GM21367 (cell line): ENCODE measurements around the gene CGNL1.

Experiments used
- ATAC-seq: cut with Tn5 transposase; IDR thresholded peaks from one replicate; pipeline ENCODE4 v1.9.1; 2021; ENCODE audit not compliant: unreplicated experiment

Gene CGNL1

GRCh38 chr15:57544848-57545480 is 168.7 kb downstream of the CGNL1 start:
- ATAC-seq: no peak

GRCh38 chr15:57545995-57546394 is 169.7 kb downstream of the CGNL1 start:
- ATAC-seq: no peak

- ATAC-seq: no peak
These were observed 171.0 kb downstream of the CGNL1 start for GRCh38 chr15:57547243-57547755.

- no peak for ATAC-seq
These were observed 172.0 kb downstream of the CGNL1 start for GRCh38 chr15:57548351-57548750.

GRCh38 chr15:57548835-57549234 is 172.5 kb downstream of the CGNL1 start:
- ATAC-seq: no peak

GRCh38 chr15:57549935-57550334 is 173.6 kb downstream of the CGNL1 start:
- ATAC-seq: no peak

DNA sequence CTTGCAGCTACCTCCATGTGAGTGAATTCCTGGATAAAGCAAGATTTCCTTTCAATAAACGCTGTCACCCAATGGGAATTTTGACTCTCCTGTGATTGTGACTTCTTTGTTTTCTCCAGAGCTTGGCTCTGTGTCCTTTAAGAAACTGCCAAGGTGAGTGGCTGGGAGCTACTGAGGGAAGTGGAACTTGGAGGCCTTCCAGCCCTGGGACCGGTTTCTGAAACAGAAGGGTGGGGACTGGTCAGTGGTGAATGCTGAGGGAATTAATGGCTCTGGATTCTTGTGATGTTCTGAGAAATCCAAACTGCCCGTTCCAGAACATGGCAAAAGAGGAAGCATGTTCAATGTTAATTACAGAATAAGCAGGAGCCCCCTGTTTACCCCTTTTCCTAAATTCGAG is 174.3 kb downstream of the CGNL1 start:
- no peak for ATAC-seq

DNA sequence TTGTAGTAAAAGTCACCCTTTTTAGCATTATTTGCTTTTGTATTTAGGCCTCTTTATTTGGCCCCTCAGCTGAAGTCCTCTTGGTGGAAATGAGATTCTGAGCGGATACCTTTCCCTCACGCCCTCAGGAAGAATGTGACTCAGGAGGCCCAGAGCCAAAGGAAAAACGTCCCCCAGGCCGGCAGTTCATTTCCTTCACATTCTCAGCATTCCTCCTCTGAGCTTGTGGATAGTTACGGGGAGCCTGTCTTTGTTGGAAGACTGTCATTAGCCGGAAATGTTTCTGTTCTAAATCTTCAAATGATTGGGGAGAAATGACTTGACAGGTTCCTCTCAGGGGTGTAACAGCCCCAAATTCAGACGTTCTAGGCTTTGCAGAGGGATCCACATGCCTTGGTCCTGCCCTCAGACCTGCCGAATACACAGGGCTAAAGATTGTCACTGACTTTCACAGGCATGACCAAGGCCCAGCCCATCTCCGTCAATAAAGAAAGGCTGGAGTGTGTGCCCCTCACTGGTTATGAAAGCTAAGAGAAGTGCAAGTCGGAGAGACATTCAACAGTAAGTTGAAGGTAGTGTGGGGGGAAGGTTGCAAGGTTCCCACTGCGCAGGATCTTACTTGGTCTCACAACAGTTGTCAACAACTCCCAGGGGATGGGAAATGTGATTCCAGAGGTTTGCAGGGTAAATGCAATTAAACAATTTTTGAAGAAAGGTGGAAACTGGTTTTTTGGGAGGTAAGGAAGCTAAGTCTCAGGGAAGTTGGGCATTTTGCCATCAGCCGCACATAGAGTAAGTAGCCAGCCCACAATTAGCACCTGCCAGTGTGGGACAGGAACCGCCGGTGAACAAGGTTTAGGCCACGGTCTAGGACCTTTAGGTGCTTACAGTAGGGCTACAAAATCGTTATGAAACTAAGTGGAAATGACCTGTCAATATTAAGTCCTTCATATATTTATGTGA is 175.7 kb downstream of the CGNL1 start:
- ATAC-seq: no peak

DNA sequence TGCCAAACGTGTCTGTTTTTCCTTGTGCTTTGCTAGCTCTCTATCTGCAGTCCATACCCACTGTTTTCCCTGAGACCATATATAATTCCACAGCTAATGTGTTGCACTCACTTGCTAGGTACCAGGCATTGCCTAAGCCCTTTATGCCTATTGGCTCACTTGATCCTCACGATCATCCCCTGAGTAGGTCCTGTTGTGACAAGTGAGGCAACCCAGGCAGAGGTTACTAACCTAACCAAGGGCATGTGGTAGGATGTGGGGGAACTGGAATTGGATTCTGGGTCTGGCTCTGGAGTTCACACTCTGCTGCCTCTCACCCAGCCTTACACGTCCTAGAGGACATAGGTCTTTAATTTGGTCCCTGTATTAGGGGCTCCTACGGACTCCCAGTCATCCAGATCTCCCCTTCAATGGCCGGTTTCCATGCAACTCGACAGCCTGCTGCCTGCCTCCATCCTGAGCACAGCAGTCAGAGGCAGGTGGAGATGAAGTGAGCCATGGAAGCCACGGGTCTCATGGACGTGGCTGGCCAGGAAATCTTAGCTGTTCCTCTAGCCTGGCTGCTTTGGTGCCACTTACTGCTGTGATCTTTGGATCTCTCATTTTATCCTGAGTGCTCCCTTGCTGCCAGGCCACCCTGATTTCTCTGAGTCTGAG is 176.5 kb downstream of the CGNL1 start:
- ATAC-seq: no peak

- no peak for ATAC-seq
These were observed 177.2 kb downstream of the CGNL1 start for GRCh38 chr15:57553526-57553925.

GRCh38 chr15:57554063-57554811 is 177.9 kb downstream of the CGNL1 start:
- no peak for ATAC-seq

DNA sequence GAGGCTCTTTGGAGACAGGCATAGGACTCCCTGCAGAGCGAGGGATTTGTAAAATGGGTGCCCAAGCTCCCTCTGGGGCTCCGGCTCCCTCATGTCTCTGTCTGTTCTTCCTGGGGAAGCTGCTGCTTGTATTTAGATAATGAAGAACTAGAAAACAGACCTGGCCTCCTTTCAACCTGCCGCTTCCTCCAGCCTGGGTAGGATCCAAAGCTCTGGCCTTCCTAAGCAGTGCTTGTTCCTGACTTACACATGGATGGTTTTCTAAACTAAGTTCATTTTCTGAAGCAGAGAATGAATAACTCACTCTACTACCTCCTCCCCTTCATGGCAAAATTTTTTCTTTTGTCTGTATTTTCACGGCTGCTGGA is 178.5 kb downstream of the CGNL1 start:
- no peak for ATAC-seq

DNA sequence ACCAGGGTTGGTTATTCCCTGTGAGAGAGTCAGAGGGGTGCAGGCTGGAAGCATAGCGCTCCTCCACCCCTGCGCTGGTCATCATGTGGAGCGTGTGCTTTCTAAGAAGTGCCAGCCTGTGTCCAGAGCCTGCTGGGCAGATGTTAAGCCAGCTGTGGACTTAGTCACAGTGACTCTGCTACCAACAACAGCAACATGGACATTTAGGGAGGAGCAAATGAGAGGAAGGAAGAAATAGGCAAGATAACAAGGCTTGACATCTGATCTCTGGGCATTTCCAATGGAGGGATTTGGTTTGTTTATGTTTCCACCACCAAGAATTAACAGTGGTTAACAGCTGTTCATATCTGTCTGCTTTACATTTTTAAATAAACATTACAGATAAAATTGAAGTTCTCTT is 179.0 kb downstream of the CGNL1 start:
- no peak for ATAC-seq

GRCh38 chr15:57556040-57556439 is 179.7 kb downstream of the CGNL1 start:
- no peak for ATAC-seq

- no peak for ATAC-seq
These were observed 181.0 kb downstream of the CGNL1 start for GRCh38 chr15:57557267-57557666.

GRCh38 chr15:57557810-57558209 is 181.5 kb downstream of the CGNL1 start:
- ATAC-seq: no peak

DNA sequence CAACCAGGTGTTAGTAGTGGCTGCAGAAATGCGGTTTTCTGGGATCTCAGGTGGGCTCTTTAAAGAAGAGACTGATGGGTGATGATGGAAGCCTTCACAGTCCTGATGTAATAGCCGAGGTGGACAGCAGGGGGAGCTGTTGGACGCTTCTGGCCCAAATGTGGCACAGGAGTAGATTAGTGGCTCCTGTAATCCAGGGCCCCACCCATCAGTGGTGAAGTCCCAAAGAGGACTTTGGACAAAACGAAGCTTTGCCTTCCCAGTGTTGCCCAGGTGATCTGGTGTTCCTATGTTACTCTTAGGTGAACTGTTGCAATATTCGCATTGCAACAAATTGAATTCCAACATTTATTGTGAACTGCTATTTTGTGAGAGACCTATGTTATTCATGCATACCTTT is 183.6 kb downstream of the CGNL1 start:
- ATAC-seq: no peak

GRCh38 chr15:57561041-57561711 is 184.9 kb downstream of the CGNL1 start:
- ATAC-seq: peak; percentile 90

DNA sequence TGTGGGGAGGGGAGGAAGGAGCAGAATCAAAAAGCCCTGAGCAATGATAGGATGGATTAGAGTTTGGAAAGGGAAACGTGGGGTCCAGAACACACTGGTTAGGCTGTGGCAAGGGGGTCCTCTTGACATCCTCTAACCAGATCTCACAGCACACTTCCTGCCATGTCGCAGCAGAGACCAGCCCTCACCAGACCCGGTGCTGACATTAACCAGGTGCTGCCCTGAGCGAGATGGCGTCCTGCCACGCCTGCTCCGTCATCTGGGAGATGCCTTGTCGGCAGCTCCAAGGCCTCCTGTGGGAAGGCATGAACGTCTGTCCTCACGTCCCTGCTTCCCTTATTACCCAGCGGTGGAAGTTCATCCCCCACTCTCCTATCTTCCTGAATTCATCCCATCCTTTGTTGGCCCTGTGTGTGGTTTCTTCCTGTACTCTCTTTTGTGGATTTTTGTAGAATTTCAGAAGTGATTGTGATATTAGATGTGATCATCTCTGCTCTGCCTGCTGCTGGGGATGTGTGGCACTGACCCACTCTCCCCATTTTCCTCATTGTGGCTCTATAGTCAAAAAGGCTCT is 186.0 kb downstream of the CGNL1 start:
- ATAC-seq: no peak

DNA sequence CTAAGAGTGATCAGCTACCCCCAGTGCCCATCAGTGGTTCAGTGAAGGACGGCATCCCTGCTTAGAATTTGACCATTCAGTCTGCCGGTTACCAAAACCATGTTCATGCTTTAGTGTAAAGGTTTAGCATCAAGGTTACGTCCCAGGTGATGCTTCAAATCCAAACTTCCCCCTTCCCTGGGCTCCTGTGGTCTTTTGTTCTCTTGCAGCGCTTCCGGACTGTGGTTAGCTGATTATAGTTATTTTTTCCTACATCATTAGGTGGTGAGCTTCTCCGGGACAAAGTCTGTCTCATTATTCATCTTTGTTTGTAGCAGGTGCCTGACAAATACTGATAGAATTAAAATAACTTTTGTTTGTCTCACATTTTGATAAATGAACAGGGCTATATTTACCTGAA is 187.1 kb downstream of the CGNL1 start:
- no peak for ATAC-seq
